GM21576 (cell line): ENCODE measurements around the gene PLXDC2.
A peak's percentile ranks its signal among the peaks of the same experiment; 100 is the strongest.
"Not testable (repeated sequence)": the region's sequence is repeated elsewhere in the genome, so short reads cannot be mapped to it uniquely, and the experiment has no call there.

ENCODE experiments used
- ATAC-seq: cut with Tn5 transposase; IDR thresholded peaks from one replicate; pipeline ENCODE4 v1.9.1; 2021; ENCODE audit warnings: mild to moderate bottlenecking, moderate library complexity; ENCODE audit not compliant: unreplicated experiment

PLXDC2 gene

DNA sequence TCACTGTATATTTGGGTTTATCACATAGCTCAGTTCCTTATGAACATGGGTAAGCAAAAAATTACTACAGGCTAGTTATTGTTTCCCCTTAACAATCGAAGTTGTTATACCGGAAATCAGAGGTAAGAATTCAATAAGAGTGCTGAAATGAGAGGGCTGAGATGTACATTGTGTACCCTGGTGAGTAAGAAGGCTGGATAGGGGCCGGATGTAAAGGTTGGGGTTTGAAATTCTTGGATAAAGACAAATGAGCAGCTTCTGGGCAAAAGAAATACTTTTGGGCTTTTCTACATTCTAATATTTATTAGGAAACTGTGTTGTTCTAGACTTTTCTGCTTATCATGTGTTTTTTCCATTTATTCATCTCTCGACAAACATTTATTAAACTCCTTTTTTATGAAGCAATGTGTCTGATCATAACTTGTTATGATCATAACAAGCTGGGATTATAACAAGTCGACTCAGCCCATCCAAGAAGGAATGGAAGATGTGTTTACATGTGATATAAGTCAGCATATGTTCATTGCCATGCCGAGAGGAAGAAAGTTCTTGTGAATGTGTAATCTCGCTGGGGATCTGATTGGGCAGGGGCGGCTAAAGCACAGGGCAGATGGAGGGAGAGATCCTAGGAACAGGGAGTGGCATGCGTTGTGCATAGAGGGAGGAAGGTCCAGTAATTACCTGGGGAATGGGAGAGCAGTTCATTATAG lies 155.3 kb downstream of the PLXDC2 start:
- ATAC-seq = no peak

DNA sequence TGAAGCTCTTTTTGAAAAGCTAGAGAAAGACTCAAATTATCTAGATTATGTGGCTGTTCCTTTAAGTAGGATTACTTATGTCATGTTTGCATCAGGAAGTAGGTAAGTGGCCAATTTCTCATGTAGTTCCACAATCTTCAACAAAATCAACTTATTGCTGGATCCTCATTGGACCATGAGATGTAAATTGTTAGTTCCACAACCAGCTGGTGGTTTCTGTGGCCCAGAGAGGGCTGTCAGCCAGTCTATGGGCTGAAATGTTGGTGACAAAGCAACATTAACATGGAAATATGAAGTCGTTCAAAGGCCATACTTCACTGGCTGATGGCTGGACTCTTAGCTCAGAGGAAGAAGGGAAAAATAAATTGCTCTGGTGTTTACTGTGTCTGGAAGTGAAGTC lies 157.9 kb downstream of the PLXDC2 start:
- ATAC-seq = no peak

GRCh38 chr10:19974554-19974953 lies 158.3 kb downstream of the PLXDC2 start:
- ATAC-seq = no peak

DNA sequence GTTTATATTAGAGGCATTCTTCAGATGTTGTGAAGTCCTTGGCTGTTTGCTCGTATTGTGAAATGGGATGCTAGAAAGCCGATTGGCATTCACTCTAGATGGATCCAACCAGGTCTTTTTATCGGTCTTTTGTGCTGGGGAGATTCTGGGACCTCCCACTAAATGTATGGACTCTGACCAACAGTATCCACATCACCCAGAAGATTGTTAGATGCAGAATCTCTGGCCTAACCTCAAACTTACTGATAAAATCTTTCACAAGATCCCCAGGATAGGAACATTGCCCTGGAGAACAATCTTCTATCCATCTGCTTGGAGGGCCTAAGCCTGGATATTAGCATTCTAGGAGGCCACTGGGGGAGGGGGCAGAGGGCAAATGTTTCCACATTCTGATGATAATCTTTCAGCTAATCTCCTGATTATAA lies 160.9 kb downstream of the PLXDC2 start:
- ATAC-seq = no peak

DNA sequence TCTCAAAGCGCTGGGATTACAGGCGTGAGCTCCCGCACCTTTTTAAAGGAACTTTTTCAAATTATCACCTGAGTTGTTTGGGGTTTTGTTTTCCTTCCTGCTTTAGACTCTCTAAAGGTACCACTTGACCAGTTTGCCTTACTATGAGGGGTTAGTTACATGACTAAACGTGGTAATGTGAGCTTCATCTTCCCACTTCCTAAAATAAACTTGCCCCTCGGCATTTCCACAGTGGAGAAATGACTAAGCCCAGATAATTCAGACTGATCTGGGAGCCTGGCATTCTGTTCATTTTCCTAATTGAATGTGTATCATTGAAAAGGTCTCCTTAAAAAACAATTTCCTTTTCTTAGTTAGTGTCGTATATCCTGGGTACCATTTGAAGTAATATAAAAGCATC lies 163.4 kb downstream of the PLXDC2 start:
- no peak for ATAC-seq

DNA sequence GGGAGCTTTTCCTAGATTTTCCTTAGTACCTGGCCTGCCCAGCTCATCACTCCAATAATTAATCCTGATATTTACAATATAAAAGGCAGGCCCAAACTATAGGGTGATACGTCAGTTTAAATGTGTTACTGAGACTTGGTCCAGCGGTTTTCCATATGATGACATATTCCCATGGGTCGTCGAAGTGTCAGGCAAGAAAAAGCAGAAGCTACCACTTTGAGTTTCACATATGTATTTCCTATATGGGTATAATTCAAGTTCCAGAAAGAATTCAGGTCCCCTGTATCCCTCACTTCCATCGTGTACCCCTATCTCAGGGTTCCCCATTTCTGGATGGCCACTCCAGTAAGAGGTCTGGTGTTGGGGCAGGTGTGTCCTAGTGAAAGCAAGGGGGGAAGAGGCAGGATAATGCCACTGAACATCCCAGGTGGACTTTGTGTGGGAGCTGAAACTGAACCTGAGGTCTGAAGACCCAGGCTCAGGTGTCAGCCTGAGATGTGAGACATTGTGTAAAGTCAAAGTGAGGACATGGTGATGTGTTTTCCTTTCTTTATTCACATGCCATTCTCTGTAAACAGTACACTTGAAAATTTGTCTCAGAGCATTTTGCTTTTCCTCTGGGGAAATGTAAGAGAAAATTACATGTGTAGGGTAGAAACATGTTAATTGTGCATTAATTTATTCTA lies 167.8 kb downstream of the PLXDC2 start:
- no peak for ATAC-seq

GRCh38 chr10:19985745-19986144 lies 169.5 kb downstream of the PLXDC2 start:
- no peak for ATAC-seq

DNA sequence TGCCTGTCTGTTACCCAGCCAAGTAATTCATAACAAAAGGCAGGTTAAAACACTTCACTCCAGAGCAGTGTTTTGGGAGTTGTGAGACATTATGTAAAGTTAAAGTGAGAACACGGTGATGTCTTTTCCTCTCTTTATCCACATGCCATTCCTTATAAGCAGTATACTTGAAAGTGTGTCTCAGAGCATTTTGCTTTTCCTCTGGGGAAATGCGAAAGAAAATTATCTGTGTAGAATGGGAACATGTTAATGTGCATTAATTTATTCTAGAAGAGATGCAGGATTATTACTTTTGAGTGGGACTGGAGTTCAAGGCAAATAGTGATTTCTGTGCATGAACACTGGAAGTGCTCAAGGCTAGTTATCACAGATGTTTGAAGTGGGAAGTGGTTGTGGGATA lies 170.4 kb downstream of the PLXDC2 start:
- ATAC-seq = no peak

GRCh38 chr10:19987931-19988330 lies 171.7 kb downstream of the PLXDC2 start:
- no peak for ATAC-seq

DNA sequence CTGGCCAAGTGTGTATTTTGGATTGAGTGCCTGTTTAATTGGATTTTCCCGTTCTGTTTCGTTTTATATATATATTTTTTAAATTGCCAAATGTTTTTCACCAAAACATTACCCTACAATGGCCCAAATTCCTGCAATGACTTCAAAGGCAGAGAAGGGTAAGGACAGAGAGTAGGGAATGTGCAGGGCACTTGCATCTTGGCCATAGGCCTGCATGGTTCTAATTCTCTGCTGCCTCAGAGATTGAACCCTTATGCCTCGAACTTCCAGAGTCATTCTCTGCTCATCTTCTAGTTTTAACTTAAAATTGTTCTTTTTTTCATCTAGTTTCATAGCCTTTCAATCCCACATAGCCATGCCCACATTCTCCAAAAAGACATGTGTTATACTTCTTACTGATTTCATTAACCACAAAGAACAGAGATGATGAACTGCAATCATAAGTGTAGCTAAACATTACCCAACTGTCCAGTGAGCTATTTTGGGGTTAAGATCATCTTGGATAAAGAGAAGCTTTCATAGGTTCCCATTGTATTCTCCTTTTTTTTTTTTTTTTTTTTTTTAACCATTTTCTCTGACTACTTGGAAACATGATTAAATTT lies 177.6 kb downstream of the PLXDC2 start:
- ATAC-seq = no peak

DNA sequence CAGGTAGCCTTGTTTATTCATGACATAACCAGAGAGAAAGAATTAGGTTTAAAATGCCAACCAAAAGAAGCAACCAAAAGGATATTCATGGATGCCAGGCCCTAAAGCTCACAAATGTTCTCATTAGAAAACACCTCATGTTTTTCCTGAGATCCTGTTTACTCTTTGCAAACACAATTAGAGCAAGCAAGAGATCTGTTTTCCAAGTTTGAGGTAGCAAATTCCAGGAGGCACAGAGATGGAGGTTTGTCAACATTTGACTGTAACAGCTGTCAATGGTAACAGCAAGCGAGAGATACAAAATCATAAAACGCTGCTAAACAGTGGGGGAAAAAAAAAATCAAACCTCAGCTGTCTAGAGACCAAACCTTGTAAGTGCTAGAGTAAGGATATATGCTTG lies 182.2 kb downstream of the PLXDC2 start:
- ATAC-seq = no peak

DNA sequence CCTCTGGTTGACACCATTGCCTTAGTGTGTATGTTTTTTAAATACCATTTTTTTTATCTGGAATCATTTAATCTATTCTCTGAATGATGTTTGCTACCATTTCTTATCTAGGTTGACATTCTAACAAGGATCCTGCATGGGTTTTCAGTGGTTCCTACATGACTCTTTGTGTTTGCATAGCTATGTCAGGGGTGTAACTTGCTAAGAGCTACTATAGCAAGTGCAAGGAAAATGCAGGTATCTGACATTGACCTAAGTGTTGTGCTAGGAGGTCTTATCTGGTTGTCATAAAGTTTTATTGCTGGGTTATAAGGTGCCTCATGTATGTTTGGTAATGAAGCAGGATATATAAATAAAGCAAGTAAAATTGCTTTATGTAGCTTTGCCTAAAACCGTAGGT lies 183.2 kb downstream of the PLXDC2 start:
- ATAC-seq = no peak

DNA sequence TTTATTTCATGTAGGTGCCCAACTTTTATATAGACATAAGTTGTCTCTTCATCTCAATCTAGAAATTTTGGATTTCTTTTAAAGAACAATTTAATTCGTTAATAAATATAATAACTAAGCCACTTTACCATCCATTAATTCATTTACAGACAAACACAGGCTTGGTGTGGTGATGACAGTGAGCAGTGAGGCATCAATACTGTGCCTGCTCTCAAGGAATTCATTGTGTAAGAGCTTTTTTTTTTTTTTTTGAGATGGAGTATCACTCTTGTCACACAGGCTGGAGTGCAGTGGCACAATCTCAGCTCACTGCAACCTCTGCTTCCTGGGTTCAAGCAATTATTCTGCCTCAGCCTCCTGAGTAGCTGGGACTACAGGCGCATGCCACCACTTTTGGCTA lies 185.8 kb downstream of the PLXDC2 start:
- ATAC-seq = not testable (repeated sequence)

GRCh38 chr10:20002657-20003056 lies 186.4 kb downstream of the PLXDC2 start:
- ATAC-seq = no peak

GRCh38 chr10:20004087-20004523 lies 187.9 kb downstream of the PLXDC2 start:
- ATAC-seq = peak; percentile 41

GRCh38 chr10:20005638-20006037 lies 189.4 kb downstream of the PLXDC2 start:
- no peak for ATAC-seq

- no peak for ATAC-seq
Observed at GRCh38 chr10:20006169-20006870, 190.1 kb downstream of the PLXDC2 start.

GRCh38 chr10:20007426-20007825 lies 191.2 kb downstream of the PLXDC2 start:
- no peak for ATAC-seq

GRCh38 chr10:20013991-20014750 lies 197.9 kb downstream of the PLXDC2 start:
- no peak for ATAC-seq

DNA sequence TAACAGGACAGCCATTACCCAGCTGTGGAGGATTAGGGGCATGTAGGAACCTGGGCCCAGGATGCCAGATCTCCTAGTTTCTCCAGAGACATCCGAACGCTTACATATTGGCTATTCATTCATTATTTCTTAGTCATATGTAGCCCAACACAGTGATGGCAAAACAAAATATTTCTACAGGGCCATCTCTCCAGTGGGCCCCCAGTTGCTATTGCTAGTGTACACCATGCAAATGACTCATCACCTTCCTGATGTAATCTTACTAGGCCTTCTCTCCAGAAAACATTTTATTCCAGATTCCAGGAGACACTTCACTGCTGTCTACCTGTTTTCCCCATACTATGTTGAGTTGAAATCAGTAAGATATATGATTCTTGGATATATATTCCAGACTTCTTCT lies 201.7 kb downstream of the PLXDC2 start:
- no peak for ATAC-seq

DNA sequence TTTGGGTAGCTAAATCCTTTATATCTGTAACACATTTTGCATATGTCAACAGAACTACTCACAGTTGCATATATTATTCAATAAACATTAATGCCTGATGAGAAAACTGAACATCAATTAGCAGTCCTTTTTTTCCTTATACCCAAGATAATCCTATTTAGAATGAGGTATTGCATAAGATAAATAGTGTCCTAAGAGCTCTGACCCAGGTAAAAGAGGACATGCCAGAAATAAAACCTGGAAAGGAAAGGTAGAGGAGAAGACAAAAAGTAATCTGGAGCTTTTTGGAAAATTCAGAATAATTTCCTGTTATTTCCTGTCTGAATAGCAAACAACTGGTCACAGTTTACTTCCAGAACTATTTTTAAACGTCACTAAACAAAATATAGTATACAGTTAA lies 204.4 kb downstream of the PLXDC2 start:
- no peak for ATAC-seq
